ENCODE results near the gene PHACTR3. TPM values are rescaled to one million over a fixed set of nuclear protein-coding genes. Genes with fewer than 3 reads are reported as not detected.

The PHACTR3 gene
- polyA plus RNA-seq, 1 donor = 5.0 TPM

GRCh38 chr20:59648466-59649070 is 44.2 kb downstream of the PHACTR3 start:
- DNase-seq = no peak

DNA sequence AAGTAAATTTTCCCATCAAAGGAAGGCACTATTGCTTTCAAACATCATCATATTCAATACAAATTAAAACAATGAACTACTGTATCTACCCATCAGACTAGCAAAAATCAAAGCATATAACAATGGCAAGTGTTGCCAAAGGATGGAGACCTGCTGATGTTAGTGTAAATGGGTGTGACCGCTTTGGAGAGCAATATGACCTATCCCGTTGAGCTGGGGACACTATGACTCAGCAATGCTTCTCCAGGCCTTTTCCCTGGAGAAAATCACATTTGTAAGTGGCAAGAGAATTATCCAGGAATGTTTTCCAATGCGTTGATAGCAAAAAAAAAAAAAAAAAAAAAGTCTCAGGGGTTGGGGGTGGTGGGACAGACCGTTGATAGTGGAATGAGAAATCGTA is 46.1 kb downstream of the PHACTR3 start:
- DNase-seq = no peak

DNA sequence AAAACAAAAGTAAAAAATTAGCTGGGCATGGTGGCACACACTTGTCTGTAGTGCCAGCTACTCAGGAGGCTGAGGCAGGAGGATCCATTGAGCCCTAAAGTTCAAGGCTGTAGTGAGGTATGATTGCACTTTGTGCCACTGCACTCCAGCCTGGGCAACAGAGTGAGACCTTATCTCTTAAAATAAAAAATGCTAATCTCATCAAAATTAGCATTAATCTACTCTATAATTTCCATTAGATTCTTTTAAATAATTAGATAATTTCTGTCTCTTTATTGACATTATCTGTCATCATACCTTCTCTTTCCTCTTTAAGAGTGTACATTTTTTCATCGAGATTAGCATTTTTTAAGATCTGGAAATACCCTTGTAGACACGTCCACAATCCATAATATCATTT is 48.0 kb downstream of the PHACTR3 start:
- no peak for DNase-seq

- no peak for DNase-seq
These were observed 52.1 kb downstream of the PHACTR3 start for GRCh38 chr20:59656417-59656816.

- no peak for DNase-seq
These were observed 53.2 kb downstream of the PHACTR3 start for GRCh38 chr20:59657459-59658046.

GRCh38 chr20:59660471-59660870 is 56.1 kb downstream of the PHACTR3 start:
- no peak for DNase-seq

GRCh38 chr20:59661153-59661552 is 56.8 kb downstream of the PHACTR3 start:
- DNase-seq = no peak

DNA sequence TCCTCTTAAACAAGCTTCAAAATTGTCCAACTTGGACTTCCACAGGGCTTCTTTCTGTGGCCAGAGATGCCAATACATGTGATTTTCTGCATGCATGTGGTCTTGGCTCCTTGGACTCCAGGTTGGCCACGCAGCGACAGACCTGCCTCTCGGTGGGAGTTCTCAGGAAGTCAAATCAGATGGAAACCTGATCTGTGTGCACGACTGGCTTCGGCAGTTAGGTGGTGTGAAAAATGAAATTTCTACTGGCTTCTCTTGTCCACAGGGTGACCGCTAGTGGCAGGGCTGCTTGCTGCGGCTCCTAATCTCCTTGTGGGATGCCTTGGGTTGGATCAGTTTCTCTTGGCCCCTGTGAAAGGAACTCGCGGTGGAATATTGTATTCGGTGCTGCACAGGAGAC is 57.3 kb downstream of the PHACTR3 start:
- no peak for DNase-seq

- no peak for DNase-seq
These were observed 57.8 kb downstream of the PHACTR3 start for GRCh38 chr20:59662161-59662560.

DNA sequence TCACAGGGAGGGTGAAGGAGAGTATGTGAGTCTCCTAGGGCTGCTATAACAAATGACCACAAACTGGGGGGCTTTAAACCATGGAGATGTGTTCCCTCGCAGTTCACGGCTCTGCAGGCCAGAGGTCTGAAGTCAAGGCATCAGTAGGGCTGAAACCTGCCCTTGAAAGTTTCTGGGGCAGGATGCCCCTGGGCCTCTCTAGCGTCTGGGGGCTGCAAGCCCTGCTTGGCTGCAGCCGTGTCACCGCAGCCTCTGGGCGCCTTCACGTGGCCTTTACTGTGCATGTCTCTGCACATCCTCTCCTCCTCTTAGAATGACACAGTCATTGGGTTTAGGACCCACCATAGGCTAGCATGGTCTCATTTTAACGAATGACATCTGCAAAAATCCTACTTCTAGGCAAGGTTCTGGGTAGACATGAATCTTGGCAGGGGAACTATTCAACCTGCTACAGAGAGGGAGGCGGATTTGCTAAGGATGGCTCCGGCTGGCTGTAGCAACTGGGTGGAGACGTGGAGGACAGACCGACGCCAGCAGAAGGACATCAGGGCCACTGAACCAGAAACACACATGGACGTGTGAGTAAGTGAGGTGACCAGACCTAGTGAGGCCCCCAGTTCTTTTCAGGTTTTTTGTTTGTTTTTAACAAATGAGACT is 58.6 kb downstream of the PHACTR3 start:
- DNase-seq = no peak

DNA sequence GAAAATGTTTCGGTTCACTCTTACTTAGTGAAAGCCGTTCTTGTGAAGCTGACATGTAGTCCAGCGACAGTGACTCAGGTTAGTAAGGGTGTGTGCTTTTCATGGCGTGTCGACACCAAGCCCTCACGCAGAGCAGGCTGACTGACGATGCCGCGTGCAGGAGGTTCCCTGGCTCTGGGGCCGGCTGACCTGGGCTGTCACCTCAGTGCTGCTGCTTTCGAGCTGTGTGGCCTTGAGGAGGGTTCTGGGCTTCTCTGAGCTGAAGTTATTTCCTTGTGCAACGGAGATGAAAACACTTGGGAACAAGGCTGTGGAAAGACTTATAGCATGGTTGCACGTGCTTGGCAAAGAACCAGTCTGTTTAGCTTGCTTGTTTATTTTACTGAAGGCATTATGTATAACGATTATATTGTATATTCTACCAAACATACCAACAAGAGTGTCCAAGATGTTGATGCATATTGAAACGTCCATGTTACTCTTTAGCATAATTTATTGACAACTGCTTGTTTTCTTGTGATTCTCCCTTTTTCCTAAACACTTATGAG is 59.2 kb downstream of the PHACTR3 start:
- DNase-seq = no peak

DNA sequence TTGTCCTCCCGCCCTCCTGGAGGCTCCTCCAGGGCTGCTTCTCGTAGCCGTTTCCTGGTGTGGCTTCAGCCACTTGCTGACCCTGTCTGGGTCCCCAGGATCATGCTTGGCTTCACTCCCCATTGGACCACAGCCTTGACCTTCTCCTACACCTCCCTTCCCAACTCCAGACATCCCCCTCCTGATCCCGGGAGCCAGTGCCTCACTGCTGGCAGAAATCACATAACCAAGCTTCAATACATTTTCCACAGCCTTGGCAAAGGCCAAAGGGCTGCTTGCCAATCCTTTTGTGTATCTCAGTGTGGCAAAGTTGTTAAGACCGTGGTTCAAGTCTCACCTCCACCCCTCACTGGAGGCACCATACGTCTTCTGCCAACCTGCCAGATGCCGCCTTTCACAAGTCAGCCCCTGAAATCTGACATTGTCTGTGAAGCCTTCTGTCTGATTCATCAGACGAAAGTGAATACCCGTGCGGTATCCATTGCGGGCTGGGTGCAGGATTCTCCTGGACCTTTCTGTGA is 60.1 kb downstream of the PHACTR3 start:
- no peak for DNase-seq

DNA sequence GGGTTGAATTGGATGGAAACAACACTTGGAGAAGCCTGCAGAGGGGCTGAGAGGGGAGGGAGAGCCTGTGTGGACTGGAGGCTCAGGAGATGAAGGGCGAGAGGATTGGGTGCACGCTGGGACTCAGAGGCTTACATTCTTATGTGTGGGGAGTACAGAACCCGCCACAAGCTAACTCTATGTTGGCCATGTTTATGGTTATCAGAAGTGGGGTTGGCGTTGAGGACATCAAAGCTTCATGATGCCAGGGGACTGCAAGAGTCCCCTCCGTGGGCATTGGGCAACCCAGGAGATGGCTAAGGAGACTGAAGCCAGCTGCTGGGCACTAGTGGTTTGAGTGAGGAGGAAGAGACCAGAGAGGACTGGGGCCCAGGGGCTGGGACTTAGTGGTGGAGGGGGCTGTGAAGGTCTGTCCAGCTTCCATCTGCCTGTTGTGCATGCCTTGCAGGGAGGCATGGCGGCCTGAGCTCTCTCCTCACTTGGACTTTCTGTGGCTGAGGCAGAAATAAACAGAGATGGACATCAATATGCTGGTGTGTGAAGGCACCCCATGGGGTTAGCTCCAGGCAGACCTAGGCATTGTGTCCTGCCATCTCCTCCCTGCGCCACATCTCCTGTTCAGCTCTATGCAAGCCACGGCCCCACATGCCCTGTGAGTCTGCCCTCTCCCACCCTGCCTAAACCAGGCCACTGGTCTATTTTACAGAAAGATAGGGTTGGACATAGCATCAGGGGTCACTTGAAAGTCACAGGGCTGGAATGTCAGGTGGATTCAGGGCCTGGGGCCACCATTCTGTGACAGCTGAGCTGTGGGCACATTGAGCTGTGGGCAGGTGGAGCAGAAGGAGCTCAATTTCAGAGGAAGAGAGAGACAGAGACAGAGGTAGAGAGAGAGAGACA is 61.6 kb downstream of the PHACTR3 start:
- no peak for DNase-seq

GRCh38 chr20:59666586-59666985 is 62.2 kb downstream of the PHACTR3 start:
- no peak for DNase-seq

DNA sequence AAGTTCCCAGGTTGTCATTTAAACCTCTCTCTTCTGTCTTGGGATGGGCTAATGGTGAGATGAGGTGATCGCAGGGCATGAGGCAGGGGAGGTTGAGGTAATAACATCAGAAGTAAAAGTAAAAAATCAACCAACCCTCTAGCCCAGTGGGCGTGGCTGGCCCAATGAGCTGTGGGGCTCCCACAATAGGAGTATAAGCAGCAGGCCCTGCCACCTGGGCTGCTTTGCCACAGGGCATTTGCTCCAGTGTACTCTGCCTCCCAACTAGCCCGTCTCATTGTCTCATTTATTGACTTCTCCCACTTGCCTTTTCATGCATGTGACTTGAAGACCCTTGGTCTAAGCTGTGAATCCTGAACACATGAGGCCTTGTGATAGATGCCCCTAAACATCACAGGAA is 62.8 kb downstream of the PHACTR3 start:
- DNase-seq = no peak

- DNase-seq = no peak
These were observed 63.7 kb downstream of the PHACTR3 start for GRCh38 chr20:59667981-59668515.

- no peak for DNase-seq
These were observed 64.8 kb downstream of the PHACTR3 start for GRCh38 chr20:59668926-59669850.

DNA sequence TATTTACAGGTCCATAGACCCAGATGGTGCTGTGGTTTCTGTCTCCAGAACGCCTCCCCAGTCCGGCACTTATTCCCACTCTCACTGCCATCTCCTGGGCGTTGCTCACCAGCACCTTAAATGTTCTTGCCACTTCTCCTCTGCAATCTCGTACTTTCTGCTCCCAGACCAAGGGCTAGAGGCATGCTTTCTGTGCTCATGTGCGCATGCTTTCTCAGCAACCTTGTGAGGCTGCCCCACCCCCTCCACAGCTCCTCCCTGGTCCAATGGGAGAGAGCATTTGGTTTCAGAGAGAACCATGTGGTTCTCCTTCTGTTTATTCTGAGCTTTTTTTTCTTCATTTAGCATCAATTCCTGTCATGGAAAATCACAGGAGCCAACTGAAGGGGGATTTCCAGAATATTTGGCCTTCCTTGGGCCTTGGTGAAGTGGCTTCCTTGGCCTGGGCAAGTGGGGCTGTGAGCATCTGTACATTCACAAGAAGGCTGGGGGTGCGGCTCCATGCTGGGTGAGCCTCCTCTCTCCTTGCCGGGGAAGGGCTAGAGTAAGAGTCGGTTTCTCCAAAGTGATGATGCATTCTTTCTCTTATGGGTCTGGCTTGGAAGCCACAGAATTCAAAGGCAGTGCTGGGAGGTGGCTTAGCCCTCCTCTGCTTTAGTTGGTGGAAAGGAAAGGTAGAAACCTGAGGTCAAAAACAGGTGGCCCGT is 66.6 kb downstream of the PHACTR3 start:
- no peak for DNase-seq

- no peak for DNase-seq
These were observed 67.5 kb downstream of the PHACTR3 start for GRCh38 chr20:59671661-59672471.

GRCh38 chr20:59672576-59672975 is 68.2 kb downstream of the PHACTR3 start:
- no peak for DNase-seq
